ENCODE measurements around the gene HDAC6. TPM values are rescaled to one million over a fixed set of nuclear protein-coding genes. Genes with fewer than 3 reads are reported as not detected.

The HDAC6 gene
- total RNA-seq, 3 donors from 2014 or later (not counting 1 experiment from before 2014, with no cell fraction given), result 97.4 to 118 (median 101) TPM

- intact Hi-C loops (cut with micrococcal nuclease), result no loop called here
- Mint-ChIP-seq H3K4me3 (no peak overlapping the region), H3K27ac (no peak overlapping the region), H3K9me3 (no peaks in the 10 kb centered on the region), H3K4me1 (peaks cover 0 to 10% of the 10 kb centered on the region in 2 donors), H3K27me3 (ENCODE audit: low read depth in 2 of 2) (no peaks in the 10 kb centered on the region), H3K36me3 (no peaks in the 10 kb centered on the region)
- H3K36me3 ChIP-seq (ENCODE audit: control insufficient read depth, insufficient read depth, low read length), result no peaks in the 10 kb centered on the region
- peaks cover 6% of the 10 kb centered on the region for H3K4me1 ChIP-seq (ENCODE audit: control insufficient read depth, insufficient read depth, low read length)
- DNase-seq, result no peak
- no peak for ATAC-seq
- no peak overlapping the region for H3K27ac ChIP-seq (ENCODE audit: low read length)
- H3K27me3 ChIP-seq (ENCODE audit: control insufficient read depth, insufficient read depth, low read length), result no peaks in the 10 kb centered on the region
- WGBS (ENCODE audit: insufficient coverage), result 88% methylated on average over 12 of the region's 12 CpGs
- no peak for TF ChIP-seq CTCF (IDR thresholded peaks at IDR 0.05)
- no peaks in the 10 kb centered on the region for H3K9me3 ChIP-seq (ENCODE audit: control insufficient read depth, insufficient read depth, low read length)
- no peak overlapping the region for H3K4me3 ChIP-seq (ENCODE audit: low read length)
Observed at GRCh38 chrX:48794340-48794910, 7.4 kb upstream of the HDAC6 start.

- Mint-ChIP-seq H3K4me1 (peaks cover 0 to 4% of the 10 kb centered on the region in 2 donors), H3K36me3 (no peaks in the 10 kb centered on the region), H3K4me3 (no peak overlapping the region), H3K9me3 (no peaks in the 10 kb centered on the region), H3K27me3 (ENCODE audit: low read depth in 2 of 2) (no peaks in the 10 kb centered on the region), H3K27ac (no peak overlapping the region)
- H3K4me3 ChIP-seq (ENCODE audit: low read length), result no peak overlapping the region
- DNase-seq (no peak), ATAC-seq (no peak)
- TF ChIP-seq CTCF (IDR thresholded peaks at IDR 0.05), result no peak
- 96% methylated on average over 7 of the region's 8 CpGs for WGBS (ENCODE audit: insufficient coverage)
- H3K4me1 ChIP-seq (ENCODE audit: control insufficient read depth, insufficient read depth, low read length), result peaks cover under 1% of the 10 kb centered on the region
- no peak overlapping the region for H3K27ac ChIP-seq (ENCODE audit: low read length)
- H3K27me3 ChIP-seq (ENCODE audit: control insufficient read depth, insufficient read depth, low read length), result no peaks in the 10 kb centered on the region
- no peaks in the 10 kb centered on the region for H3K9me3 ChIP-seq (ENCODE audit: control insufficient read depth, insufficient read depth, low read length)
- no peaks in the 10 kb centered on the region for H3K36me3 ChIP-seq (ENCODE audit: control insufficient read depth, insufficient read depth, low read length)
- intact Hi-C loops (cut with micrococcal nuclease), result no loop called here
Observed at GRCh38 chrX:48794911-48795515, 6.9 kb upstream of the HDAC6 start.

- ATAC-seq (no peak), DNase-seq (no peak)
- intact Hi-C loops (cut with micrococcal nuclease), result no loop called here
- Histone ChIP-seq H3K4me3 (ENCODE audit: low read length) (no peak overlapping the region), H3K27ac (ENCODE audit: low read length) (no peak overlapping the region), H3K27me3 (ENCODE audit: control insufficient read depth, insufficient read depth, low read length) (no peaks in the 10 kb centered on the region), H3K36me3 (ENCODE audit: control insufficient read depth, insufficient read depth, low read length) (no peaks in the 10 kb centered on the region), H3K9me3 (ENCODE audit: control insufficient read depth, insufficient read depth, low read length) (no peaks in the 10 kb centered on the region), H3K4me1 (ENCODE audit: control insufficient read depth, insufficient read depth, low read length) (peaks cover 16% of the 10 kb centered on the region)
- H3K27me3 Mint-ChIP-seq (ENCODE audit: low read depth in 2 of 2), result no peaks in the 10 kb centered on the region
- WGBS (ENCODE audit: insufficient coverage), result 86% methylated on average over 2 of the region's 2 CpGs
- no peaks in the 10 kb centered on the region for H3K36me3 Mint-ChIP-seq
- H3K27ac Mint-ChIP-seq, result no peak overlapping the region
- H3K4me1 Mint-ChIP-seq, result peaks cover 0 to 21% of the 10 kb centered on the region in 2 donors
- H3K4me3 Mint-ChIP-seq, result no peak overlapping the region
- no peaks in the 10 kb centered on the region for H3K9me3 Mint-ChIP-seq
- TF ChIP-seq CTCF (IDR thresholded peaks at IDR 0.05), result no peak
Observed at GRCh38 chrX:48798318-48798717, 3.5 kb upstream of the HDAC6 start.

Data from natural killer cell (primary cell).